ENCODE results near the gene MS4A18.

Gene MS4A18

GRCh38 chr11:60790726-60791125 is 66.2 kb downstream of the MS4A18 start:
- no peak for DNase-seq

GRCh38 chr11:60791153-60791933 is 66.8 kb downstream of the MS4A18 start:
- no peak for DNase-seq

GRCh38 chr11:60792521-60792920 is 68.0 kb downstream of the MS4A18 start:
- DNase-seq: no peak
